Liver (tissue), 3 donors: ENCODE measurements around the gene NEK11.

ENCODE experiments used
- SP1 ChIP-seq: IDR thresholded peaks from 2 replicates; pipeline ENCODE4 v1.6.1; 2018; ENCODE audit warnings: antibody characterized with exemption, mild to moderate bottlenecking
- TF ChIP-seq, protein P1 (sequence below): fragments of 150-350 bp; IDR thresholded peaks from 2 replicates; pipeline ENCODE4 v1.5.1; 2017; ENCODE audit warnings: improper control_type of control experiment, low read depth, low read length; ENCODE audit not compliant: missing input control
- donor health status: healthy.
- donor health status: healthy.

GRCh38 chr3:131025539-131025938 is 1.1 kb upstream of the NEK11 start:
- TF ChIP-seq, protein P1, sequence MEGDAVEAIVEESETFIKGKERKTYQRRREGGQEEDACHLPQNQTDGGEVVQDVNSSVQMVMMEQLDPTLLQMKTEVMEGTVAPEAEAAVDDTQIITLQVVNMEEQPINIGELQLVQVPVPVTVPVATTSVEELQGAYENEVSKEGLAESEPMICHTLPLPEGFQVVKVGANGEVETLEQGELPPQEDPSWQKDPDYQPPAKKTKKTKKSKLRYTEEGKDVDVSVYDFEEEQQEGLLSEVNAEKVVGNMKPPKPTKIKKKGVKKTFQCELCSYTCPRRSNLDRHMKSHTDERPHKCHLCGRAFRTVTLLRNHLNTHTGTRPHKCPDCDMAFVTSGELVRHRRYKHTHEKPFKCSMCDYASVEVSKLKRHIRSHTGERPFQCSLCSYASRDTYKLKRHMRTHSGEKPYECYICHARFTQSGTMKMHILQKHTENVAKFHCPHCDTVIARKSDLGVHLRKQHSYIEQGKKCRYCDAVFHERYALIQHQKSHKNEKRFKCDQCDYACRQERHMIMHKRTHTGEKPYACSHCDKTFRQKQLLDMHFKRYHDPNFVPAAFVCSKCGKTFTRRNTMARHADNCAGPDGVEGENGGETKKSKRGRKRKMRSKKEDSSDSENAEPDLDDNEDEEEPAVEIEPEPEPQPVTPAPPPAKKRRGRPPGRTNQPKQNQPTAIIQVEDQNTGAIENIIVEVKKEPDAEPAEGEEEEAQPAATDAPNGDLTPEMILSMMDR, result no peak
- no peak for TF ChIP-seq SP1
